GM21423 (cell line): Measurements from ENCODE around the gene TBK1.
"Not testable (repeated sequence)": the region's sequence is repeated elsewhere in the genome, so short reads cannot be mapped to it uniquely, and the experiment has no call there.

Experiments
- ATAC-seq: cut with Tn5 transposase; IDR thresholded peaks from one replicate; pipeline ENCODE4 v1.9.1; 2021; ENCODE audit warnings: mild to moderate bottlenecking, moderate library complexity; ENCODE audit not compliant: unreplicated experiment

The TBK1 gene

GRCh38 chr12:64494998-64495729, 43.2 kb downstream of the TBK1 start:
- no peak for ATAC-seq

GRCh38 chr12:64496839-64497400, 45.0 kb downstream of the TBK1 start:
- ATAC-seq: no peak

- ATAC-seq: no peak
Measured at GRCh38 chr12:64497484-64497883, 45.6 kb downstream of the TBK1 start.

- ATAC-seq: no peak
Measured at GRCh38 chr12:64497903-64498302, 46.0 kb downstream of the TBK1 start.

GRCh38 chr12:64500394-64500793, 48.5 kb downstream of the TBK1 start:
- no peak for ATAC-seq

GRCh38 chr12:64501486-64501885, 49.6 kb downstream of the TBK1 start:
- no peak for ATAC-seq

- no peak for ATAC-seq
Measured at GRCh38 chr12:64506955-64507354, 55.0 kb downstream of the TBK1 start.

- no peak for ATAC-seq
Measured at GRCh38 chr12:64510667-64511066, 58.7 kb downstream of the TBK1 start.

GRCh38 chr12:64518396-64518795, 66.5 kb downstream of the TBK1 start:
- ATAC-seq: no peak

GRCh38 chr12:64521833-64522232, 69.9 kb downstream of the TBK1 start:
- ATAC-seq: no peak

GRCh38 chr12:64522316-64522715, 70.4 kb downstream of the TBK1 start:
- no peak for ATAC-seq

GRCh38 chr12:64522807-64523206, 70.9 kb downstream of the TBK1 start:
- no peak for ATAC-seq

GRCh38 chr12:64523565-64524444, 71.9 kb downstream of the TBK1 start:
- ATAC-seq: not testable (repeated sequence)

- ATAC-seq: no peak
Measured at GRCh38 chr12:64525461-64526160, 73.7 kb downstream of the TBK1 start.

GRCh38 chr12:64526859-64527258, 74.9 kb downstream of the TBK1 start:
- no peak for ATAC-seq

GRCh38 chr12:64528616-64529015, 76.7 kb downstream of the TBK1 start:
- no peak for ATAC-seq

- no peak for ATAC-seq
Measured at GRCh38 chr12:64530566-64530965, 78.6 kb downstream of the TBK1 start.

- ATAC-seq: no peak
Measured at GRCh38 chr12:64531665-64532334, 79.9 kb downstream of the TBK1 start.

GRCh38 chr12:64532734-64533351, 80.9 kb downstream of the TBK1 start:
- ATAC-seq: no peak

- no peak for ATAC-seq
Measured at GRCh38 chr12:64534672-64535199, 82.8 kb downstream of the TBK1 start.
